GM12872 (cell line): ENCODE data around the gene AMBP.

Experiments used
- CTCF ChIP-seq: IDR thresholded peaks from 3 replicates; pipeline ENCODE4 v1.5.1; 2011; ENCODE audit warnings: low read depth, mild to moderate bottlenecking, low read length, moderate library complexity; ENCODE audit not compliant: insufficient read depth

The AMBP gene

GRCh38 chr9:114122136-114123027, 44.3 kb upstream of the AMBP start:
- no peak for TF ChIP-seq CTCF

GRCh38 chr9:114121227-114122135, 43.4 kb upstream of the AMBP start:
- TF ChIP-seq CTCF = no peak

DNA sequence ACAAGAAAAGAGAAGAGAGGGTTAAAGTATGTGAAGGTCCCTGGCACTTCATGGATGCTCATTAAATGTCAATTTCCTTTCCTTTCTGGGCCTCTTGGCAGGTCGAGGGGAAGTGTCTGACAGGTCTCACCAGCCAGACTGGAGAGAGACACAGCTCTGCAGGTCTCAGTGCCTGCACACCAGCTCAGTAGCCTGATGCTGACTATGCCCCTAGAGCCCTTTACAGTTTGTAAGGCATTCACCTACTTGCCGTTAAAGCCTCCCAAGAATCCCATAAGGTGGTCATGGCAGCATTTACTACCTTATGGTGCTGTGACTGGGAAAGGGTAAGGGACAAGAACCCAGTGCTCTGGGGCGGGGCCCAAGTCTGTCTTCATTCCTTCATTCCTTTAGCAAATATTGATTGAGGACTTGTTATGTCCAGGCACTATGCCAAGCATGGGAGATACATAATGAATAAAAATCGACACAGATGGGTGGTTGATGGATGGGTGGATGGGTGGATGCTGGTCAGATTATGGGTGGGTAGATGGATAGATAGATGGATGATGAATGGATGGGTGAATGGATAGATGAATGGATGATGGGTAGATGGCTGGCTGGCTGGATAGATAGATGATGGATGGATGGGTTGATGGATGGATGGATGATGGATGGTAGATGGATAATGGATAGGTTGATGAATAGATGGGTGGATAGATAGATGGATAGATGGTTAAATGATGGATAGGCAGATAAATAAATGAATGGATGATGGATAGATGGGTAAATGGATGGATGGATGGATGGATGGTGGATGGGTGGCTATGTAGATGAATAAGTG, 42.3 kb upstream of the AMBP start:
- TF ChIP-seq CTCF = no peak

GRCh38 chr9:114119242-114120191, 41.4 kb upstream of the AMBP start:
- TF ChIP-seq CTCF = no peak

DNA sequence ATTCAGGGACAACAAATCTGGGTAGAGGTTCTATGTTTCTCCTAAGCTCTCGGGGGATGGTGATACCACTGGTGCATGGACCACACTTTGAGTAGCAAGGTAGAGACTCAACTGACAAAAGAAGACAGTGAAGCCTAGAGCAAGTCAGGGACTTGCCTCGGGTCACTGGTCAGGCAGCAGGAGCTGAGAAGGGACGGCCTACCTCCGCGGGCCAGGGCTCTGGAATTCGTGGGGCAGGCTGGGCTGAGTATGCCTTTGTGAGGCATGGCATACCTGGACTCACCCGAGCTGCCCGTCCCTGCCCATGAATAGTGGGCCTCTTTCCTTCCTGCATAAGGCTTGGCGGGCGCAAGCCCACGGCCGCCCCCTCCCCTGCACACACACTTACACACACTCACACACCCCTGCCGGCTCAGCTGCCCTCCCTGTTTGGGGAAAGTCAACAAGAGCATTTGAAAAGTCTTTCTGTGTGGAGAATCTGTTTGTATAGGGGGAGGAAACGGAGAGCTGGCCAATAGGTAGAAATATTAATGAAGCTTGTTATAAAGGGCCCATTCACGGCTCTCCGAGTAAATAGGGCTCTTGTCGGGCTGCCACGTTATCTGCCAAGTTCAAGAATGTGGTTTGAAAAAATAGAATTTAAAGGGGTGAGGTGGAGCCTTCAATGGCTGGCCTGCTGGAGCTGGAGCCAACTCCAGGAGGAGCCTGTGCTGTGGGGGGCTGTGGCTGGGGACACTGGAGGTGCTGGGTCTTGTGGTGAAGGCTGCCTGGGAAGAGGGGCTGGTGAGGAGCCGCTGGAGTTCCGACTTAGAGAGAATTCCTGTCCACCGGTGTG, 40.1 kb upstream of the AMBP start:
- no peak for TF ChIP-seq CTCF

GRCh38 chr9:114117614-114117995, 39.5 kb upstream of the AMBP start:
- TF ChIP-seq CTCF = no peak
